HG03439 (cell line): ENCODE measurements around the gene LIN9.
"Not testable (repeated sequence)": the region's sequence is repeated elsewhere in the genome, so short reads cannot be mapped to it uniquely, and the experiment has no call there.

Source experiments
- ATAC-seq: cut with Tn5 transposase; IDR thresholded peaks from one replicate; pipeline ENCODE4 v1.9.1; 2021; ENCODE audit warnings: mild to moderate bottlenecking, moderate library complexity; ENCODE audit not compliant: unreplicated experiment

LIN9 gene

GRCh38 chr1:226308723-226309397 is at the start of gene LIN9:
Gene LIN9, minus strand, starts transcription at chr1:226309164. Its CDS starts 25 bp downstream, at chr1:226309139.
- ATAC-seq: peak; percentile 83

DNA sequence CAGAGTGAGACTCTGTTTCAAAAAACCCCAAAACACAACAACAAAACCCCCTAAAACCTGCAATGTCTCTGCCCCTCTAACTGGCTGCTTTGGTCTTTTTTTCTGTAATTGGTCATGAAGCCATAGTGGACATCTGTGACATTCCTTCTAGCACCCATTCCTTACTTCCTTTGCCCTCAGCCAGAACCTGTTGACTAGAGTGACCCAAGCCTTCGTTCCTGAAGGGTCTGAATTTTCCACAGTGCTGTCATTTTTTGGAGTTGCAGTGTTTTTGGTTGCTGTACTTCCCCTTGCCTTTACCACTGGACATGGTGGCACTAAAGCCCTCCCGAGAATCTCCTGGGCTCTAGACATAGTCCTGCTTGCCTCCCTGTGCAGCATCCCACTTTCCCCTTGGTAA is 48.5 kb upstream of the LIN9 start:
- ATAC-seq: no peak

DNA sequence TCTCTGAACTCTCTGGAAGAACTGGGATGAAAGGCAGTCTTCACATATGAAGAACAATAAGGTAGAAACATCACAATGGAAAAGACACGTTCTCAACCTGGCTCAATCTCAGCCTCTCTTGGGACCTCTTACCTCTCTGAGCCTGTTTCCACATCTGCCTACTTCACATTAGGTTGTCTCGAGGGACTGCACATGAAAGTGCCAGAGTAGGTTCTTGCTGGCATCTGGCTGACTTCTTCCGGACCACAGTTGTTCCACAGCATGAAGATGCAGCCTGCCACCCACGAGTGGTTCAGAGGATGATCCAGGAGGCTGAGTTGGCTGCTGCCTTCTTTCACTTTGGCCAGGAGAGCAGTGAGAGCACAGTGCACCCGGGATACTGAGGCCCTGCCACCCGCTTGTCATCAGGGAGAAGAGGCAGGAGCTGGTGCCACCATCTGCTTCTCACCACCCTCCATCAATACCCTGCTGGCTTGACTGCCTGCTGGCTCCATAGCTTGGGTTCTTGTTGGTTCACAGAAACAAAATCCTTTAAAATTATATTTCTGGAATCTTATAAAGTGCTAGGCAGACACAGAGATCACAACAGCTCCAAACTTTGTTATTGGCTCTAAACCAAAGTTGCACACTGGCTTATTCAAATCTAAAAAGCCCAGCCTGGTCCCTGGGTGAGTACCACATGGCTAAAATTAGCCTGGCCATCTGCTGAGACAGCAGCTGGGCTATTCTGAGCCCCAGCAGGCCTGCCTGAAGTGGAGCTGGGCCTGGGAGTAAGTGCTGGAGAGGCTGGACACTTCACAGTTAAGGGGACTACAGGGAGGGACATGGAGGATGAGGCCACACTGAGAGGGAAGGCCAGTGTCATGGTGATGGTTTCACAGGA is 46.9 kb upstream of the LIN9 start:
- peak; percentile 49 for ATAC-seq

DNA sequence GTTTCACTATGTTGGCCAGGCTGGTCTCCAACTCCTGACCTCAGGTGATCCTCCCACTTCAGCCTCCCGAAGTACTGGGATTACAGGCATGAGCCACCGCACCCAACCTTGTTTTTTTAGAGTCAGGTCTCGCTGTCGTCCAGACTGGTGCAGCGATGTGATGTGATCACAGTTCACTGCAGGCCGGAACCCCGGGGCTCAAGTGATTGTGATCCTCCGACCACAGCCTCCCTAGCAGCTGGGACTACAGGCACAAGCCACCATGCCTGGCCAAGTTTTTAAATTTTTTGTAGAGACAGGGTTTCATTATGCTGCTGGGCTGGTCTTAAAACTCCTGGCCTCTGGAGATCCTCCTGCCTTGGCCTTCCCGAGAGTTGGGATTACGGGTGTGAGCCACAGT is 46.1 kb upstream of the LIN9 start:
- ATAC-seq: no peak

DNA sequence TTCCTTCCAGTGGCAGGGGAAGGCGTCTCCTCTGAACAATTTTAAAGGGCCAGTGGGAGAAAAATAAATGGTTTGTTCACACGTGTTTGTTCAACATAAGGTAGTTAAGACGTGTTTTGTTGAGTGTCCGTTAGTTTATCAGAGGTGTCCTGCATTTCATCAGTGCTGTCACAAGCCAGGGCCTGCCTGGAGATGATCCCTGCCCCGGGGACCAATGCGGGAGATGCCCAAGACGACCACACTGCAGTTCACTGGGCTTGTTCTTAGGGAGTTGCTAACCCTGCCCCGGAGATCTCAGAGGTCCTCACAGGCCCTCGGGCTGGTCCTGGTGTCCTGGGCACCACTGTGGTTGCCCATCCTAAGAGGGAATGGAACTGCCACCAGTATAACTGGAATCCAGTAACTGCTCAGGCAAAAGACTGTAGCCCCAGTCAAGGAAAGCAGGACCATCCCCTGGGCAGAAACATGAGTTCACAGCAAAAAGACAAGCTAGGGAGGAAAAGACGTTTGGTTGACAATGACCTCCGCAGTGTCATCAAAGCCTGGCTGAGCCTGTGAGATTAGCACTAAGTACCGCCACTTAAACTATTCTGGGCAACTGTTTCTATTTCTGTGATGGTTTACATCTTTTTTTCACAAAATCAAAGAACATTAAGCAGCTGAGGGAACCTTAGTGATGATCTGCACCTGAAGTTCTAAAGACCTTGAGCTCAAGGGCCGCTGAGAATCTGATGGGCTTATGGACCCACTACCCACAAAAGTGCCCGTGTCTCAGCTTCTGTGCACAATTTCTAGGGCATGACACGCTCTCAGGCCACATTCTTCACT is 44.9 kb upstream of the LIN9 start:
- ATAC-seq: no peak

DNA sequence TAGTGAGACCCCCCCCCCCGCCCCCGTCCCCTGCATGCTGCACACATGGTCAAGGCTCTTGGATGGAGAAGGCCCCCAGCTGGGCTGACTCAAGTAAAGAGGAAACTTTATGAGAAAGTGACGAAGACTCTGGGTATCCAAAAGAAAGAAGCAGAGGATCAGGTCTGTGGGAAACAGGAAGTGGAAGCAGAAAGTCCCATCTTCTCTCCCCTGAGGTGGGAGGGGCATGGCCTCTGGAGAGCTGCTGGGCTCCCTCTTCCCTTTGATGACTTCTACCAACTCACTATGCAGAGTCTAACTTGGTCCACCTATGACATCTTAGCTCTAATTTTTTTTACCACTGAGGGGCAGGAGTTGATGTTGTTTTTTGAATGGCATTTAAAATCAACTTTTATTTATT is 42.7 kb upstream of the LIN9 start:
- ATAC-seq: no peak

- no peak for ATAC-seq
These were observed 41.5 kb upstream of the LIN9 start for GRCh38 chr1:226350519-226350865.

DNA sequence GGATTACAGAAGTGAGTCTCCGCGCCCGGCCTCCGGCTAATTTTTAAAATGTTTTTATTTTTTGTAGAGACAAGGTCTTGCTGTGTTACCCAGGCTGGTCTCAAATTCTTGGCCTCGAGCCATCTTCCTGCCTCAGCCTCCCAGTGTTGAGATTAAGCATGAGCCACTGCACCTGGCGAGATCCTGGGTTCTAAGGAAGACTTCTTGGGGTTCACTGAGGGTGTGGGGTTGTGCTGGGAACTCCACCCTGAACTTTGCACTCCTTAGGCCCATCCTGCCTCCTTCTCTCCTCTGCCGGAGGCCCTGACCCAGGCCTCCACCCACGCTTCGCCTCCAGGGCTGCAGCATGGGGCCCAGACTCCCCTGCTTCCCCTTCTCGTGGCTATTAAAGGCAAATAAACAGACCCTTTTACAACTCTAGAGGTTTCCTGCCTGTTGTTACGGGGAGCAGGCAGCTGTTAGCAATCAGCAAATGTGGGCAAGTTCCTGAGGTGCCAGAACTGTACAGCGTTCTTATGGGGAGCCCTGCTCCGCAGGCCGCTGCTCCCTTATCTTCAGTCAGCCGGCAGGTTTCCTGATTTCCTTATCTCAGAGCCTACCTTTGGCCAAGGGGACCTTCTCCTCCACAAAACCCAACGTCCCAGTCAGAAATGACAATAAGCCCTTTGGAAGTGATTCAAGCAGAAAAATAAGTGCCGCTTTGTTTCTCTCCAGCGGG is 41.0 kb upstream of the LIN9 start:
- ATAC-seq: peak; percentile 46

- ATAC-seq: no peak
These were observed 40.1 kb upstream of the LIN9 start for GRCh38 chr1:226349081-226349480.

DNA sequence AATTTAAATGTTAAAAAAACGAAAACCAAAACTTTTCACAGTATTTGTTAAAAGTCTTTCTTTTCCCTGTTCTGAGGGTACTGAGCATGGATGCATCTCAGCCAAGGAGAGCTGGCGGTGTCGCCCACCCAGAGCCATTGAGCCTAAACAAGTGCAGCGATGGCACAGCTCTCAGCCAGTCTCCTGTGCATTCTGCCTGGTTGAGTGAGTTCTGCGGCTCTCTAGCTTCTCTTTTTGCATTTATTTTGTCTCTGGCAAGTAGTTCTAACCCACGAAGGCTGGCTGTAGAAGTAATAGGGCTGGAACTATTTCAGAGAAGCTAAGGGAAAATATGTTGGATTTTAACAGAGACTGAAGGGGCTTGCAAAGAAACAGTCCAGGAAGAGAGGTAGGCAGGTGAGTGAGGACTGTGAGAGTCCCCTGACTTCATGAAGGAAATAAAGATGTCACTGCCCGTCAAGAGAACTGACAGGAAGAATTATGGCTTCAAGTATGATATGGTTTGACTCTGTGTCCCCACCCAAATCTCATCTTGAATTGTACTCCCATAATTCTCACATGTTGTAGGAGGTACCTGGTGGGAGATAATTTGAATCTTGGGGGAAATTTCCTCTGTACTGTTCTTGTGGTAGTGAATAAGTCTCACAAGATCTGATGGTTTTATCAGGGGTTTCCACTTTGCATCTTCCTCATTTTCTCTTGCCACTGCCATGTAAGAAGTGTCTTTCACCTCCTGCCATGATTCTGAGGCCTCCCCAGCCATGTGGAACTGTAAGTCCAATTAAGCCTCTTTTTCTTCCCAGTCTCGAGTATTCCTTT is 35.7 kb upstream of the LIN9 start:
- no peak for ATAC-seq

- no peak for ATAC-seq
These were observed 33.7 kb upstream of the LIN9 start for GRCh38 chr1:226342656-226343055.

DNA sequence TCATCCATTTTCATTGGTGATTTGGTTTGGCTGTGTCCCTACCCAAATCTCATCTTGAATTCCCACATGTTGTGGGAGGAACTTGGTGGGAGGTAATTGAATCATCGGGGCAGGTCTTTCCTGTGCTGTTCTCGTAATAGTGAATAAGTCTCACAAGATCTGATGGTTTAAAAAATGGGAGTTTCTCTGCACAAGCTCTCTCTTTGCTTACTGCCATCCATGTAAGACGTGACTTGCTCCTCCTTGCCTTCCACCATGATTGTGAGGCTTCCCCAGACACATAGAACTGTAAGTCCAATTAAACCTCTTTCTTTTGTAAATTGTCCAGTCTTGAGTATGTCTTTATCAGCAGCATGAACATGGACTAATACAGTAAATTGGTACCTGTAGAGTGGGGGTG is 31.1 kb upstream of the LIN9 start:
- not testable (repeated sequence) for ATAC-seq

DNA sequence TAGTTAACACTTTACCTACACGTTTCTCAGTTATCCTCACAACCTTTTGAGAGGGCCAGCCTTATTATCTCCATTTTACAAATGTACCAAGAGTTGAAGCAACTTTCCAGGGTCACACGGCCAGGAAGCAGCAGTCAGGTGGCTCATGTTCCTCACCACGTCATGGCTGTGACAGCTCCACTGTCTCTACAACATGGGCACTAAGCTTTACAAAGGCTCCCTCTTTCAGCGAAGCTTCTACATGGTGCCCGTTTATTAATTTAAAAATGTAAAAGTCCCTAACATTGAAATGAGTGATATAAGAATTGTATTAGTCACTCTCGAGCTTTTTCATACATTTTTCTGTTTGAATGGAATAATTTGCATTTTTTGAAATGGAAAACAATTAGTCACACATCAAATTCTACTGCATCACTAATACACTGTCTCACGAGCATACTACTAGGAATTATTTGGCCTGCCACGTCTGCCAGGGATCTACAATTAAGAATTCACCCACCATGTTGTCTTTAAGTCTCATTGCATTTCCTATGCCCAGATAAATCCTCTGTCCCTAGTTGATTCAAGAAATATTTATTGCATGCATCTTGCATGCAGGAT is 28.4 kb upstream of the LIN9 start:
- no peak for ATAC-seq

GRCh38 chr1:226335661-226336060 is 26.7 kb upstream of the LIN9 start:
- ATAC-seq: no peak

GRCh38 chr1:226332947-226333346 is 24.0 kb upstream of the LIN9 start:
- no peak for ATAC-seq

DNA sequence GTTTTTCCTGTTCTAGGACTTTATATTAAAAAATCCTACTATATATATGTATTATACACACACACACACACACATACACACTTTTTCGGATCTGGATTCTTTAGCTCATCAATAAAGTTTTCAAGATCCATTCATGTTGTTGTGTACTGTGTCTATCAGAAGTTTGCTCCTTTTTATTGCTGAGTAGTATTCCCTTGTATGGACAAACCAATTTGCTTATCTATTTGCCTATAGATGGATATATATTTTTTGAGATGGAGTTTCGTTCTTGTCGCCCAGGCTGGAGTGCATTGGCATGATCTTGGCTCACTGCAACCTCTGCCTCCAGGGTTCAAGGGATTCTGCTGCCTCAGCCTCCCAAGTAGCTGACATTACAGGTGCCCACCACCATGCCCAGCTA is 20.3 kb upstream of the LIN9 start:
- no peak for ATAC-seq

GRCh38 chr1:226327761-226328162 is 18.8 kb upstream of the LIN9 start:
- ATAC-seq: no peak

DNA sequence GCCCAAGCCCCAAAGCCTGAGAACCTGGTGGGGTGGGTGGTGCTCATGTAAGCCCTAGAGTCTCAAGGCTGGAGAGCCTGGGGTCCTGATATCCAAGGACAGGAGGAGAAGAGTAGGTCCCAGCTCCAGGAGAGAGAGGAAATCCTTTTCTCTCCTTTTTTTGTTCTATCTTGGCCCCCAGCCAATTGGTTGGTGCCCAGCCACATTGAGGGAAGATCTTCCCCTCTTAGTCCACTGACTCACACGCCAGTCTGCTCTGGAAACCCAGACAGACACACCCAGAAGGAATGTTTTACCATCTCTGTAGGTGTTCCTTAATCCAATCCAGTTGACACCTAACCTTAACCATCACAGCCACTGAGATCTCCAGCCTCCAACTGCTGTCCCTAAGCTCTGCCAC is 16.2 kb upstream of the LIN9 start:
- ATAC-seq: no peak

- ATAC-seq: no peak
These were observed 15.5 kb upstream of the LIN9 start for GRCh38 chr1:226324479-226324878.

GRCh38 chr1:226322986-226323385 is 14.0 kb upstream of the LIN9 start:
- no peak for ATAC-seq
